Mammary epithelial cell (primary cell): ENCODE measurements around the gene FABP3.

Experiments
- CTCF ChIP-seq, 2 donors: IDR thresholded peaks in 1 of 2; conservative IDR thresholded peaks in 1 of 2; 2 replicates each; pipeline ENCODE4 v1.5.1; 2011 to 2012; ENCODE audit warnings: inconsistent platforms in 2 of 2, low read length in 2 of 2, mild to moderate bottlenecking in 2 of 2, control low read depth in 1 of 2, low read depth in 1 of 2; ENCODE audit not compliant: insufficient read depth in 1 of 2; ENCODE audit errors: extremely low read depth in 1 of 2
- EZH2 ChIP-seq: IDR thresholded peaks from 2 replicates; pipeline ENCODE4 v1.6.1; 2012; ENCODE audit warnings: low read length, inconsistent platforms, borderline replicate concordance

- TF ChIP-seq CTCF (conservative IDR thresholded peaks at IDR 0.05 in 1 of 2, IDR thresholded peaks at IDR 0.05 in 1 of 2; ENCODE audit: extremely low read depth in 1 of 2, insufficient read depth in 1 of 2, low read depth in 1 of 2, low read length in 2 of 2) (no peak), EZH2 (no peak)
Measured at GRCh38 chr1:31420716-31421115, 47.8 kb upstream of the FABP3 start.
